Body of pancreas (tissue), 4 donors: ENCODE data around the gene HES7. TPM values are rescaled to one million over a fixed set of nuclear protein-coding genes. Genes with fewer than 3 reads are reported as not detected.
A peak's percentile ranks its signal among the peaks of the same experiment; 100 is the strongest.

ENCODE experiments used
- ATAC-seq: fragments of 150-250 bp; one replicate; pipeline ENCODE4 v1.9.1; 2016
- DNase-seq, 4 donors: peaks; one replicate each; pipeline ENCODE4 v3.0.0-alpha.2; 2019
- H3K27ac ChIP-seq, 4 donors: fragments of 200-600 bp; sonication (generic); 1 replicate in 3 of 4; 2 replicates in 1 of 4; pipeline versions ENCODE4 v1.5.1 to v1.6.1; 2016 to 2019; ENCODE audit warnings: mild to moderate bottlenecking in 1 of 4, mixed read lengths in 1 of 4, moderate library complexity in 1 of 4
- H3K27me3 ChIP-seq, 2 donors: fragments of 200-600 bp; sonication (generic); one replicate each; pipeline ENCODE4 v1.6.0; 2016; ENCODE audit warnings: mild to moderate bottlenecking in 1 of 2
- H3K36me3 ChIP-seq, 2 donors: fragments of 200-600 bp; sonication (generic); replicated peaks in 1 of 2; 2 replicates each; pipeline ENCODE4 v1.5.1; 2016; ENCODE audit warnings: low read depth in 2 of 2; ENCODE audit not compliant: insufficient read depth in 1 of 2
- H3K4me1 ChIP-seq: fragments of 200-600 bp; sonication (generic); one replicate; pipeline ENCODE4 v1.6.0; 2016
- H3K4me3 ChIP-seq, 2 donors: fragments of 200-600 bp; sonication (generic); 1 replicate in 1 of 2; 2 replicates in 1 of 2; pipeline ENCODE4 v1.5.1; 2016 to 2019
- H3K9me3 ChIP-seq, 3 donors: fragments of 200-600 bp; sonication (generic); 1 replicate in 2 of 3; 2 replicates in 1 of 3; pipeline ENCODE4 v1.5.1; 2016
- CTCF ChIP-seq, 7 experiments: fragments of 450-650 bp in 4 of 7; fragments of 200-600 bp in 3 of 7; sonication (generic) in 3 of 7; IDR thresholded peaks; one replicate each; pipeline ENCODE4 v1.5.1; 2016 to 2019; ENCODE audit warnings: antibody characterized with exemption in 7 of 7
- POLR2A ChIP-seq, 3 donors: fragments of 450-650 bp; IDR thresholded peaks; one replicate each; pipeline ENCODE4 v1.6.1; 2016; ENCODE audit warnings: antibody characterized with exemption in 3 of 3, mild to moderate bottlenecking in 2 of 3
- WGBS, 2 donors: methylation state at CpG; one replicate each; pipeline ENCODE4 v1.1.5; 2017; 5-methylcytosine and 5-hydroxymethylcytosine counted together
- intact Hi-C: fragments of 100-400 bp; cut with DNase I; formaldehyde crosslinking; loops from one replicate; pipeline ENCODE4 v1.15.1; 2023
- total RNA-seq, 2 donors: library from RNA; depleted of rRNA; stranded (reverse); fragments of >200 nt; gene quantifications; one replicate each; pipeline ENCODE4 v1.1.0, GENCODE V29; 2016

Gene HES7
- total RNA-seq, 2 donors from 2014 or later: not detected

GRCh38 chr17:8125947-8126490, 2.1 kb upstream of the HES7 start:
- Histone ChIP-seq H3K36me3 (no peaks in the 10 kb centered on the region), H3K4me1 (peaks cover 61% of the 10 kb centered on the region), H3K27ac (peak overlapping the region in 2 of 4 donors; percentile 0 to 27), H3K27me3 (peaks cover 0 to 29% of the 10 kb centered on the region in 2 donors), H3K4me3 (peak overlapping the region; percentile 3 to 23), H3K9me3 (no peaks in the 10 kb centered on the region)
- ATAC-seq (no peak), DNase-seq (peak in 2 of 4 donors; percentile 19 to 39)
- 1% methylated on average over 17 to 35 of the region's 35 CpGs for WGBS, 2 donors
- intact Hi-C loops: loop anchor here (5.0 kb wide), 1 partner anchor 51 kb away; the partner anchor contains the start of gene TMEM107
- no peak for TF ChIP-seq POLR2A (IDR thresholded peaks at IDR 0.05)
- TF ChIP-seq CTCF (IDR thresholded peaks at IDR 0.05): no peak

- WGBS, 2 donors: 0 to 2% methylated on average over 25 to 40 of the region's 40 CpGs
- Histone ChIP-seq H3K27me3 (peaks cover 0 to 29% of the 10 kb centered on the region in 2 donors), H3K4me3 (peak overlapping the region in 1 of 2 donors; percentile 23), H3K27ac (no peak overlapping the region), H3K9me3 (no peaks in the 10 kb centered on the region), H3K4me1 (peaks cover 67% of the 10 kb centered on the region), H3K36me3 (no peaks in the 10 kb centered on the region)
- DNase-seq (peak; percentile 82 to 88 (median 84)), ATAC-seq (peak; percentile 56)
- intact Hi-C loops: loop anchor here (5.0 kb wide), 1 partner anchor 52 kb away; the partner anchor contains the start of gene TMEM107
- no peak for TF ChIP-seq CTCF (IDR thresholded peaks at IDR 0.05)
- no peak for TF ChIP-seq POLR2A (IDR thresholded peaks at IDR 0.05)
Measured at GRCh38 chr17:8125154-8125946, 1.4 kb upstream of the HES7 start.

- H3K4me1 ChIP-seq: peaks cover 70% of the 10 kb centered on the region
- no peaks in the 10 kb centered on the region for H3K9me3 ChIP-seq
- H3K27ac ChIP-seq: no peak overlapping the region
- H3K4me3 ChIP-seq: no peak overlapping the region
- TF ChIP-seq CTCF (IDR thresholded peaks at IDR 0.05): no peak
- no peak for TF ChIP-seq POLR2A (IDR thresholded peaks at IDR 0.05)
- peak in 1 of 4 donors; percentile 17 for DNase-seq
- ATAC-seq: no peak
- intact Hi-C loops: loop anchor here (5.0 kb wide), 1 partner anchor 53 kb away; the partner anchor contains the start of gene TMEM107
- no peaks in the 10 kb centered on the region for H3K36me3 ChIP-seq
- peaks cover 0 to 29% of the 10 kb centered on the region in 2 donors for H3K27me3 ChIP-seq
- WGBS, 2 donors: 8 to 11% methylated on average over 10 to 24 of the region's 24 CpGs
Measured at GRCh38 chr17:8124350-8125153, 646 bp upstream of the HES7 start.

- H3K9me3 ChIP-seq: no peaks in the 10 kb centered on the region
- whole genome bisulfite sequencing, 2 donors: 2 to 5% methylated on average over 37 to 55 of the region's 55 CpGs
- no peak overlapping the region for H3K4me3 ChIP-seq
- peaks cover 78% of the 10 kb centered on the region for H3K4me1 ChIP-seq
- no peak overlapping the region for H3K27ac ChIP-seq
- intact Hi-C loops: no loop called here
- DNase-seq (peak in 3 of 4 donors; percentile 17 to 34 (median 30)), ATAC-seq (no peak)
- H3K27me3 ChIP-seq: peaks cover 0 to 29% of the 10 kb centered on the region in 2 donors
- no peaks in the 10 kb centered on the region for H3K36me3 ChIP-seq
- no peak for TF ChIP-seq CTCF (IDR thresholded peaks at IDR 0.05)
- TF ChIP-seq POLR2A (IDR thresholded peaks at IDR 0.05): no peak
Measured at GRCh38 chr17:8122924-8123694, 797 bp downstream of the HES7 start.
